ENCODE results near the gene TNS3.

TNS3 gene

GRCh38 chr7:47579458-47579857 lies 2.5 kb downstream of the TNS3 start:
- FAIRE-seq (no peak), DNase-seq (ENCODE audit: insufficient read length, low spot score) (no peak)
- no peak for TF ChIP-seq CTCF (IDR thresholded peaks at IDR 0.05; ENCODE audit: insufficient read depth, missing control alignments)

GRCh38 chr7:47578579-47579270 lies 3.2 kb downstream of the TNS3 start:
- FAIRE-seq (no peak), DNase-seq (ENCODE audit: insufficient read length, low spot score) (no peak)
- TF ChIP-seq CTCF (IDR thresholded peaks at IDR 0.05; ENCODE audit: insufficient read depth, missing control alignments) = no peak

- TF ChIP-seq CTCF (IDR thresholded peaks at IDR 0.05; ENCODE audit: insufficient read depth, missing control alignments) = no peak
- DNase-seq (ENCODE audit: insufficient read length, low spot score) (no peak), FAIRE-seq (no peak)
Measured at GRCh38 chr7:47577321-47577919, 4.5 kb downstream of the TNS3 start.

GRCh38 chr7:47576866-47577306 lies 5.0 kb downstream of the TNS3 start:
- no peak for TF ChIP-seq CTCF (IDR thresholded peaks at IDR 0.05; ENCODE audit: insufficient read depth, missing control alignments)
- DNase-seq (ENCODE audit: insufficient read length, low spot score) (no peak), FAIRE-seq (no peak)

DNA sequence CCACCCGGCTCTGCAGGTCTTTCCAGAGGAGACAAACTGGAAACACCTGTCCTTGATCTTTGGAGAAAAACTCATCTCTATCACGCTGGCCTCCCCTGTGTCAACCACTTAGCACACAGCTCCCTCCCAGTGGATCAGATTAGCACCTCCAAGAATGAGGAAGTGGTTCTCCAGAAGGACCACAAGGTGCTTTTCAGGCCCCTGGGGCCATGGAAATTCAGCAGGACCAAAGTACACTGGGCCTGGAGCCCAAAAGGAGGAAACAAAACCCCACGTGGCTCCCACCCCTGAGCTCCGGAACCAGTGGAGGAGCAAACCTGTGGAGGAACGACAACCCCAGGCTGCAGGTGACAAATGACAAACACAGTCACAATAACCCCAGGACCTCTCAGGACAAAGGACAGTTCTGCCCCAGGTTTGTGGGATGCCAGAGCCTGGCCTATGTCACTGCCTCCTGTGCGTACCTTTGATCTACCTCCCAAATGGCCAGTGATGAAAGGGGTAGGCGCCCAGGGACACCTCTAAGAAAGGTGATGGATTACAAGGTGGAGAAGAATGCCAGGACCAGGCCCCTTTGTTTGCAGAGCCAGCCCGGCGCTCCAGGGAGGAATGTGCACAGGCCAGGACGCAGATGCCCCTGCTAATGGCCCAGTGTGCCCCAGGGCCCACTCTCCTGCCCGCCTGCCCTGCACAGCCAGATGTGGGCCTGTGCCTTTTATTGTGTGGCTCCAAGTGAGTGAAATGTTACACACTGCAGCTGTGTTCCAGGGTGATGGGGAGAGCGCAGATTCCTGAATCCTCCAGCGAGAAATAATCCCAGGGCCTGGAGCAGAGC lies 5.7 kb downstream of the TNS3 start:
- TF ChIP-seq CTCF (IDR thresholded peaks at IDR 0.05; ENCODE audit: insufficient read depth, missing control alignments) = no peak
- no peak for FAIRE-seq
- no peak for DNase-seq (ENCODE audit: insufficient read length, low spot score)

- FAIRE-seq (no peak), DNase-seq (ENCODE audit: insufficient read length, low spot score) (no peak)
- no peak for TF ChIP-seq CTCF (IDR thresholded peaks at IDR 0.05; ENCODE audit: insufficient read depth, missing control alignments)
Measured at GRCh38 chr7:47574482-47575329, 7.2 kb downstream of the TNS3 start.

Data from D721Med (cell line).